ENCODE measurements around the gene DPH6. TPM values are rescaled to one million over a fixed set of nuclear protein-coding genes. Genes with fewer than 3 reads are reported as not detected.
"Not testable (repeated sequence)": the region's sequence is repeated elsewhere in the genome, so short reads cannot be mapped to it uniquely, and the experiment has no call there.

DPH6 gene
- polyA plus RNA-seq, 1 experiment, result 9.9 TPM

DNA sequence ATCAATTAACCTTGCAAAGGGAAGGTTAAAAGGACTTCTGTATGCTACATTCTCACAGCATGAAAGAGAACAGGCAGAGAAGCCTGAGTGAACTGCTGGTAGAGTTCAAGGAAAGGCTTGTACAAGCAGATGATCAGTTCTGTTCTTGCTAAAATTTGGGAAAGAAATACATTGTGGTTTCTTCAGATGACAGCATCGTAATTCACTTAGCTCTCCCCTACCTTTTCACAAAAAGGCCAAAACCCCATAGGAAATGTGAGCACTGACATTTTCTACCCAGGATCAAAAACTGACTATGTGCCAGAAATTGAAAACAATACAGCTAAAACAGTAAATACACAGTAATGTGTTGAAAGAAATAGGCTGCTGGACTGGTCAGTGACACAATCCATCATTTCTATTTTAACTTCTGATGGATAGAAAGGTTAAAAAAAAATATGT lies 216.4 kb downstream of the DPH6 start:
- Histone ChIP-seq H3K4me3 (ENCODE audit: low read depth, low read length) (no peak overlapping the region), H3K36me3 (ENCODE audit: control insufficient read depth, insufficient read depth, low read length) (no peaks in the 10 kb centered on the region), H3K27me3 (ENCODE audit: control insufficient read depth, insufficient read depth, low read length) (no peaks in the 10 kb centered on the region)
- POLR2A ChIA-PET, result no interaction called here
- no peak for DNase-seq (ENCODE audit: low read depth)
- CTCF ChIA-PET, result interaction anchor here (0.7 to 1.3 kb wide), 2 partner anchors 10 to 18 kb away, joined by 3 to 5 read pairs; no protein-coding TSS in a partner anchor
- TF ChIP-seq, protein P1, sequence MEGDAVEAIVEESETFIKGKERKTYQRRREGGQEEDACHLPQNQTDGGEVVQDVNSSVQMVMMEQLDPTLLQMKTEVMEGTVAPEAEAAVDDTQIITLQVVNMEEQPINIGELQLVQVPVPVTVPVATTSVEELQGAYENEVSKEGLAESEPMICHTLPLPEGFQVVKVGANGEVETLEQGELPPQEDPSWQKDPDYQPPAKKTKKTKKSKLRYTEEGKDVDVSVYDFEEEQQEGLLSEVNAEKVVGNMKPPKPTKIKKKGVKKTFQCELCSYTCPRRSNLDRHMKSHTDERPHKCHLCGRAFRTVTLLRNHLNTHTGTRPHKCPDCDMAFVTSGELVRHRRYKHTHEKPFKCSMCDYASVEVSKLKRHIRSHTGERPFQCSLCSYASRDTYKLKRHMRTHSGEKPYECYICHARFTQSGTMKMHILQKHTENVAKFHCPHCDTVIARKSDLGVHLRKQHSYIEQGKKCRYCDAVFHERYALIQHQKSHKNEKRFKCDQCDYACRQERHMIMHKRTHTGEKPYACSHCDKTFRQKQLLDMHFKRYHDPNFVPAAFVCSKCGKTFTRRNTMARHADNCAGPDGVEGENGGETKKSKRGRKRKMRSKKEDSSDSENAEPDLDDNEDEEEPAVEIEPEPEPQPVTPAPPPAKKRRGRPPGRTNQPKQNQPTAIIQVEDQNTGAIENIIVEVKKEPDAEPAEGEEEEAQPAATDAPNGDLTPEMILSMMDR (IDR thresholded peaks at IDR 0.05; ENCODE audit: insufficient read depth, low read depth, low read length), result no peak

DNA sequence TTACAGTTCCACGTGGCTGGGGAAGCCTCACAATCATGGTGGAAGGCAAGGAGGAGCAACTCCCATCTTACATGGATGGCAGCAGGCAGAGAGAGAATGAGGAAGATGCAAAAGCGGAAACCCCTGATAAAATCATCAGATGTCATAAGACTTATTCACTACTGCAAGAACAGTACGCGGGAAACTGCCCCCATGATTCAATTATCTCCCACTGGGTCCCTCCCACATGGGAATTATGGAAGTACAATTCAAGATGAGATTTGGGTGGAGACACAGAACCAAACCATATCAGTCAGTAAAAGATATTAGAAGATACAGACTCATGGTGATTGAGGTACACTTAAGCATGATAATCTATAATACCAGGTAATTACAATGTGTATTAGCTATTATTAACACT lies 217.1 kb downstream of the DPH6 start:
- H3K4me3 ChIP-seq (ENCODE audit: low read depth, low read length); H3K36me3 ChIP-seq (ENCODE audit: control insufficient read depth, insufficient read depth, low read length); H3K27me3 ChIP-seq (ENCODE audit: control insufficient read depth, insufficient read depth, low read length); POLR2A ChIA-PET; DNase-seq (ENCODE audit: low read depth): not testable (repeated sequence)
- CTCF ChIA-PET, result interaction anchor here (1.3 kb wide), 1 partner anchor 10 kb away, joined by 5 read pairs; no protein-coding TSS in a partner anchor

GRCh38 chr15:35327789-35328188 lies 218.2 kb downstream of the DPH6 start:
- Histone ChIP-seq H3K4me3 (ENCODE audit: low read depth, low read length) (no peak overlapping the region), H3K36me3 (ENCODE audit: control insufficient read depth, insufficient read depth, low read length) (no peaks in the 10 kb centered on the region), H3K27me3 (ENCODE audit: control insufficient read depth, insufficient read depth, low read length) (no peaks in the 10 kb centered on the region)
- POLR2A ChIA-PET, result interaction anchor here (0.6 kb wide), 1 partner anchor 521 kb away, joined by 3 read pairs; no protein-coding TSS in a partner anchor
- CTCF ChIA-PET, result interaction anchor here (0.7 kb wide), 1 partner anchor 161 kb away, joined by 3 read pairs; no protein-coding TSS in a partner anchor
- no peak for DNase-seq (ENCODE audit: low read depth)
- TF ChIP-seq, protein P1 (IDR thresholded peaks at IDR 0.05; ENCODE audit: insufficient read depth, low read depth, low read length), result no peak

DNA sequence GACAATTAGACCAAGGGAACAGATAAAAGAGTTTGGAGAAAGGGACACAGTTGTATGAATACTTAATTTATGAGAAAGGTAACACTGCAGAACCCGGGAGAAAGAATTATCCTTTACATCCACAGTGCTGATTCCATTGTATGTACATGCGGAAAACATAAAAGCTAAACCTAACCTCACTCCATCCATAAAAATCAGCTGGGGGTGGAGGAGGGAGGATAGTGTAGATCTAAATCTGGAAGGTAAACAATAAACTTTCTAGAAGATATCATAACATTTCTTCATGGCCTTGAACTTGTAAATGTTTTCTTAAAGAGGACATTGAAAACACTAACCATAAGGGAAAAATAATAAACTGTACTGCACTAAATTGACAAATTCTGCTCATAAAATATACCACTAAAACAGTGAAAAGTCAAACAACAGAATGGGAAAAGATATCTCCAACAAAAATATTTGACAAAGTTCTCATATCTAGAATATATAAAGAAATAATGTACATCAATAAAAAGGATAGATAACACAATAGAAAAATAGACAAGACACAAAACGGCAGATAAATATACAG lies 220.5 kb downstream of the DPH6 start:
- CTCF ChIA-PET, result no interaction called here
- H3K4me3 ChIP-seq (ENCODE audit: low read depth, low read length), result no peak overlapping the region
- TF ChIP-seq, protein P1 (IDR thresholded peaks at IDR 0.05; ENCODE audit: insufficient read depth, low read depth, low read length), result no peak
- no peaks in the 10 kb centered on the region for H3K27me3 ChIP-seq (ENCODE audit: control insufficient read depth, insufficient read depth, low read length)
- DNase-seq (ENCODE audit: low read depth), result no peak
- POLR2A ChIA-PET, result no interaction called here
- no peaks in the 10 kb centered on the region for H3K36me3 ChIP-seq (ENCODE audit: control insufficient read depth, insufficient read depth, low read length)

DNA sequence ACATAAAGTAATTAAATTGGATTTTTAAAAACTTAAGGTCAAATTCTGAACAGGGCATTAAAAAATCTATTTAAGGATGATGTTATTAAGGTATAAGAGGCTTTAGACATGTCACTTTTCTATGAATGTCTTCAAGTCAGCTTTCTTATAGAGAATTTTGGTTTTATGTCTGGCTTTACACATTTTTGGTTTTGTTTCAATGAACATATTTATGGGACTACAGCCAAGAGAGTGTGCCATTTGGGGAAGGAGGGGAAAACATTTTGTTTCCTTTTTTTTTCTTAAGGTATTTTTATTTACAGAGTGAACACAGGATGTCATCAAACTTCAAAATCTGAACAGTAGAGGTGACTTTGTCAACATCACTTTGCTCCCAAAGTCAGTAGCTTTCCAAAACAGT lies 222.8 kb downstream of the DPH6 start:
- no peak for DNase-seq (ENCODE audit: low read depth)
- ChIA-PET CTCF (no interaction called here), POLR2A (no interaction called here)
- no peaks in the 10 kb centered on the region for H3K36me3 ChIP-seq (ENCODE audit: control insufficient read depth, insufficient read depth, low read length)
- TF ChIP-seq, protein P1 (IDR thresholded peaks at IDR 0.05; ENCODE audit: insufficient read depth, low read depth, low read length), result no peak
- no peak overlapping the region for H3K4me3 ChIP-seq (ENCODE audit: low read depth, low read length)
- no peaks in the 10 kb centered on the region for H3K27me3 ChIP-seq (ENCODE audit: control insufficient read depth, insufficient read depth, low read length)

GRCh38 chr15:35321926-35322325 lies 224.0 kb downstream of the DPH6 start:
- POLR2A ChIA-PET, result no interaction called here
- CTCF ChIA-PET, result no interaction called here
- TF ChIP-seq, protein P1 (IDR thresholded peaks at IDR 0.05; ENCODE audit: insufficient read depth, low read depth, low read length), result no peak

More at GRCh38 chr15:35321926-35322325, 224.0 kb downstream of the DPH6 start:
- Histone ChIP-seq H3K36me3 (ENCODE audit: control insufficient read depth, insufficient read depth, low read length) (no peaks in the 10 kb centered on the region), H3K27me3 (ENCODE audit: control insufficient read depth, insufficient read depth, low read length) (no peaks in the 10 kb centered on the region), H3K4me3 (ENCODE audit: low read depth, low read length) (no peak overlapping the region)
- no peak for DNase-seq (ENCODE audit: low read depth)
